H1 (cell line): ENCODE data around the gene MIER2. TPM values are rescaled to one million over a fixed set of nuclear protein-coding genes. Genes with fewer than 3 reads are reported as not detected.

ENCODE experiments used
- CTCF ChIA-PET: fragments of 300-600 bp; sonication (Branson Sonifier 250); formaldehyde crosslinking; loops from one replicate; lab custom pipeline; 2021; ENCODE audit not compliant: partially characterized antibody; lab: Charles Lee
- POLR2A ChIA-PET: fragments of 300-600 bp; sonication (Branson Sonifier 250); formaldehyde crosslinking; loops from one replicate; lab custom pipeline; 2021; ENCODE audit warnings: inconsistent platforms; ENCODE audit not compliant: partially characterized antibody; lab: Charles Lee
- DNase-seq, 2 experiments: peaks; one replicate each; pipeline versions ENCODE4 v3.0.0 to v3.0.0-alpha.2; 2010 to 2022; ENCODE audit warnings: low spot score in 2 of 2, low read depth in 1 of 2, mixed read lengths in 1 of 2
- FAIRE-seq: peaks from 2 replicates; lab custom pipeline; 2011; peaks lifted over from hg19 to GRCh38; lab: Jason Lieb, UNC
- H2AFZ ChIP-seq: 2 replicates; pipeline ENCODE4 v1.8.1; 2012; ENCODE audit warnings: low read length, inconsistent platforms
- H2AK5ac ChIP-seq: 2 replicates; pipeline ENCODE4 v1.6.1; 2013; ENCODE audit warnings: low read depth, low read length
- H2BK120ac ChIP-seq: replicated peaks from 2 replicates; pipeline ENCODE3; 2013; ENCODE audit warnings: low read depth, low read length, inconsistent platforms
- H2BK12ac ChIP-seq: 2 replicates; pipeline ENCODE4 v1.6.1; 2013; ENCODE audit warnings: low read depth, low read length
- H2BK15ac ChIP-seq: 2 replicates; pipeline ENCODE4 v1.6.1; 2013; ENCODE audit warnings: low read length
- H2BK20ac ChIP-seq: 2 replicates; pipeline ENCODE4 v1.6.1; 2013; ENCODE audit warnings: low read length
- H2BK5ac ChIP-seq: 2 replicates; pipeline ENCODE4 v1.6.1; 2013; ENCODE audit warnings: low read depth, low read length
- H3K14ac ChIP-seq: 2 replicates; pipeline ENCODE4 v1.6.1; 2013; ENCODE audit warnings: inconsistent platforms; ENCODE audit not compliant: insufficient read length
- H3K18ac ChIP-seq: 2 replicates; pipeline ENCODE4 v1.6.1; 2013; ENCODE audit warnings: low read length; ENCODE audit errors: extremely low read depth
- H3K23ac ChIP-seq: 2 replicates; pipeline ENCODE4 v1.6.1; 2013; ENCODE audit warnings: inconsistent platforms; ENCODE audit not compliant: insufficient read length
- H3K23me2 ChIP-seq: 2 replicates; pipeline ENCODE4 v1.6.1; 2013; ENCODE audit warnings: low read depth, low read length
- H3K27ac ChIP-seq: 2 replicates; pipeline ENCODE4 v1.6.1; 2011; ENCODE audit warnings: low read depth, low read length, inconsistent platforms
- H3K27me3 ChIP-seq, 4 experiments: replicated peaks in 1 of 4; 1 replicate in 1 of 4; 2 replicates in 3 of 4; pipeline versions ENCODE4 v1.6.1 to v1.8.1; 2011 to 2013; ENCODE audit warnings: low read length in 3 of 4, mild to moderate bottlenecking in 3 of 4, inconsistent platforms in 2 of 4, mixed read lengths in 2 of 4, moderate library complexity in 1 of 4; ENCODE audit not compliant: control insufficient read depth in 3 of 4, insufficient read depth in 3 of 4; ENCODE audit errors: extremely low read depth in 1 of 4
- H3K36me3 ChIP-seq, 4 experiments: 2 replicates each; pipeline versions ENCODE4 v1.6.1 to v1.8.1; 2011 to 2013; ENCODE audit warnings: mild to moderate bottlenecking in 4 of 4, low read length in 3 of 4, moderate library complexity in 2 of 4, control low read depth in 1 of 4, inconsistent platforms in 1 of 4; ENCODE audit not compliant: insufficient read depth in 4 of 4, control insufficient read depth in 2 of 4
- H3K4ac ChIP-seq: replicated peaks from 2 replicates; pipeline ENCODE3; 2013; ENCODE audit warnings: low read length, low read depth, mixed read lengths, inconsistent platforms; ENCODE audit not compliant: insufficient read length
- H3K4me1 ChIP-seq, 4 experiments: replicated peaks in 1 of 4; 1 replicate in 1 of 4; 2 replicates in 3 of 4; pipeline versions ENCODE4 v1.6.1 to v1.8.1; 2011 to 2013; ENCODE audit warnings: low read length in 3 of 4, inconsistent platforms in 2 of 4, mixed read lengths in 1 of 4; ENCODE audit not compliant: insufficient read depth in 4 of 4, control insufficient read depth in 3 of 4
- H3K4me2 ChIP-seq, 2 experiments: 2 replicates each; pipeline versions ENCODE4 v1.6.1 to v1.8.1; 2011 to 2013; ENCODE audit warnings: low read depth in 2 of 2, low read length in 2 of 2, control low read depth in 1 of 2, inconsistent platforms in 1 of 2, mild to moderate bottlenecking in 1 of 2; ENCODE audit not compliant: insufficient read depth in 1 of 2
- H3K4me3 ChIP-seq, 4 experiments: fragments of 200-600, 300-600 bp in 1 of 4; sonication (generic), shearing (Covaris generic), sonication (Bioruptor Twin) in 1 of 4; 2 replicates each; pipeline versions ENCODE4 v1.5.1 to v1.8.1; 2011 to 2016; ENCODE audit warnings: low read length in 4 of 4, low read depth in 3 of 4, control low read depth in 2 of 4, inconsistent platforms in 2 of 4, mild to moderate bottlenecking in 2 of 4, mixed read lengths in 1 of 4, moderate library complexity in 1 of 4; ENCODE audit not compliant: insufficient read depth in 2 of 4; ENCODE audit errors: extremely low read depth in 1 of 4
- H3K56ac ChIP-seq: replicated peaks from 2 replicates; pipeline ENCODE3; 2013; ENCODE audit warnings: low read depth, mild to moderate bottlenecking, mixed read lengths, low read length, inconsistent platforms; ENCODE audit not compliant: insufficient read length
- H3K79me1 ChIP-seq: 2 replicates; pipeline ENCODE4 v1.6.1; 2013; ENCODE audit warnings: low read depth, low read length, control low read depth
- H3K79me2 ChIP-seq, 2 experiments: 2 replicates each; pipeline versions ENCODE4 v1.6.1 to v1.8.1; 2012 to 2013; ENCODE audit warnings: low read length in 2 of 2, mild to moderate bottlenecking in 2 of 2, inconsistent platforms in 1 of 2; ENCODE audit not compliant: insufficient read depth in 2 of 2, control insufficient read depth in 1 of 2
- H3K9ac ChIP-seq, 4 experiments: replicated peaks in 1 of 4; 1 replicate in 1 of 4; 2 replicates in 3 of 4; pipeline versions ENCODE4 v1.6.1 to v1.8.1; 2011 to 2013; ENCODE audit warnings: low read depth in 3 of 4, low read length in 3 of 4, control low read depth in 2 of 4, mild to moderate bottlenecking in 2 of 4, moderate library complexity in 2 of 4, inconsistent platforms in 1 of 4; ENCODE audit errors: extremely low read depth in 1 of 4
- H3K9me3 ChIP-seq, 2 experiments: 2 replicates each; pipeline versions ENCODE4 v1.6.1 to v1.8.1; 2012 to 2013; ENCODE audit warnings: mild to moderate bottlenecking in 2 of 2, moderate library complexity in 2 of 2, control low read depth in 1 of 2, inconsistent platforms in 1 of 2, low read depth in 1 of 2, low read length in 1 of 2, mixed read lengths in 1 of 2; ENCODE audit not compliant: insufficient read depth in 2 of 2
- H4K20me1 ChIP-seq, 2 experiments: replicated peaks in 1 of 2; 2 replicates each; pipeline versions ENCODE3 to v1.8.1; 2011 to 2013; ENCODE audit warnings: inconsistent platforms in 2 of 2, low read length in 2 of 2, mild to moderate bottlenecking in 1 of 2; ENCODE audit not compliant: insufficient read depth in 2 of 2, control insufficient read depth in 1 of 2
- H4K5ac ChIP-seq: 2 replicates; pipeline ENCODE4 v1.6.1; 2013; ENCODE audit warnings: low read length, low read depth, mixed read lengths, inconsistent platforms; ENCODE audit not compliant: insufficient read length
- H4K8ac ChIP-seq: 2 replicates; pipeline ENCODE4 v1.8.0; 2013; ENCODE audit warnings: mild to moderate bottlenecking, moderate library complexity, low read length, inconsistent platforms; ENCODE audit not compliant: insufficient read depth; ENCODE audit errors: extremely low read depth
- H4K91ac ChIP-seq: replicated peaks from 2 replicates; pipeline ENCODE3; 2013; ENCODE audit warnings: low read length, mixed read lengths, inconsistent platforms; ENCODE audit not compliant: insufficient read length
- RNF2 ChIP-seq: fragments of 200-900, 300-1000 bp; sonication (generic); IDR thresholded peaks from 2 replicates; pipeline ENCODE4 v1.7.1; 2016; ENCODE audit warnings: borderline replicate concordance, low read depth, mild to moderate bottlenecking, antibody characterized with exemption, low read length; ENCODE audit not compliant: poor library complexity, severe bottlenecking; ENCODE audit errors: missing control alignments
- SP2 ChIP-seq: IDR thresholded peaks from 2 replicates; pipeline ENCODE4 v1.6.1; 2012; ENCODE audit warnings: mild to moderate bottlenecking, low read length, inconsistent platforms
- whole genome bisulfite sequencing, 2 experiments: shearing (Covaris generic) in 1 of 2; methylation state at CpG; one replicate each; pipeline versions ENCODE4 v1.1.6 to v1.1.7; 2013 to 2015; ENCODE audit warnings: low lambda C conversion rate in 2 of 2, mixed read lengths in 2 of 2, inconsistent platforms in 1 of 2, low coverage in 1 of 2, missing lambda C conversion rate in 1 of 2; ENCODE audit not compliant: insufficient replicate concordance in 2 of 2, insufficient coverage in 1 of 2, insufficient read length in 1 of 2; ENCODE audit errors: extremely low coverage in 1 of 2, missing lambda C conversion rate in 1 of 2; 5-methylcytosine and 5-hydroxymethylcytosine counted together
- polyA plus RNA-seq, 7 experiments: library from polyadenylated mRNA; depleted of rRNA in 3 of 7; stranded (reverse) in 5 of 7; unstranded in 2 of 7; fragments of >200 nt in 5 of 7; fragments of 200-250 nt in 2 of 7; gene quantifications; 1 replicate in 5 of 7; 2 replicates in 1 of 7; 4 replicates in 1 of 7; pipeline versions ENCODE4 v1.2.1 to v1.2.3, GENCODE V29; 2011 to 2013; ENCODE audit warnings: missing spikeins in 2 of 7, mixed read lengths in 2 of 7
- total RNA-seq: library from RNA; stranded (reverse); fragmentation: NEBNext Ultra II Directional; extraction: Animal tissue kit (Norgen Biotek cat#: 25700); gene quantifications from 2 replicates; pipeline ENCODE4 v1.2.1, GENCODE V29; 2021
- TF ChIP-seq, protein P1 (sequence below): IDR thresholded peaks from 2 replicates; pipeline ENCODE4 v1.6.1; 2012; ENCODE audit warnings: inconsistent platforms

The MIER2 gene
- total and polyA plus RNA-seq, 2 of the 8 experiments (the other 6 are each of a cell fraction or from before 2014, with no cell fraction given), result 30.3 to 48.3 TPM

DNA sequence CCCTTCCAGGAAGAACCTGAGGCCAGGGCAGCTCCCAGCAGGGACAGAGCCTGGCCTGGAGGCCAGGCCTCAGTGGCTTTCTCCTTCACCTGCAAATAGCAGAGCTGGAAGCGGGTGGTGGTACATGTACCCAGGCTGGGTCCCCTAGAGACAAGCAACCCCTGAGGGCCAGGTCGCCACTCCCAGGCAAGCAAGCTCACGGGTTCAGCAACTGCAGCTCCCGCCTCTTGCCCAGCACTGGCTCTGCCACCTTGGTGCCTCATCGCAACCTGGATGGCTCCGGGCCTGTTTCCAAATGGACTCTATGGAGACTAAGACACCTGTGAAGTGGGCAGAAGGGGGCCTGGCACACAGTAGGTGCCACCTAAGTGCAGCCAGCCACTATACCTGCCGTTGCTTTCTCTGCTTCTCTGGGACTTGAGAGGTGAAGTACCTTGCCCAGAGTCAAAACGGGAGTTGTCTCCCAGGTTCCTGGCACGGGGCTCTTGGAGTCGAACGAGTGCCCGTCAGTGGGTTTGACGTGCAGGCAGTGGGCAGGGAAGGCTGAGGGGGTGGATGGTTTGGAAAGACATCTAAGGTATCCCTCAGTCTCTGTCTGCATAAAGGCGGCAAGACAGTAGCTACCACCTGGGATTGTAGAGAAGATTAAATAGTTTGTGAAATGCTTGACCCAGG is 51.0 kb downstream of the MIER2 start:
- Histone ChIP-seq H2BK5ac (no peak overlapping the region), H2AFZ (no peak overlapping the region), H3K4me1 (peaks cover 3 to 22% (median 19%) of the 10 kb centered on the region in 4 experiments), H4K5ac (no peak overlapping the region), H2BK120ac (no peak overlapping the region), H3K18ac (no peak overlapping the region), H4K8ac (peak overlapping the region; percentile 31), H3K23ac (no peak overlapping the region), H3K79me2 (peaks cover 0 to 7% of the 10 kb centered on the region in 2 experiments; a peak in 3 of 4 replicates), H2BK12ac (no peak overlapping the region; the same call in 1 of the 2 replicates), H2BK15ac (peak overlapping the region; percentile 16; the same call in 1 of the 2 replicates), H3K27me3 (peaks cover 0 to 16% (median 8%) of the 10 kb centered on the region in 4 experiments; a peak in 3 of 7 replicates), H3K27ac (no peak overlapping the region), H4K20me1 (no peaks in the 10 kb centered on the region), H4K91ac (no peak overlapping the region), H3K23me2 (peaks cover 2% of the 10 kb centered on the region; the same call in 1 of the 2 replicates), H3K36me3 (no peaks in the 10 kb centered on the region), H2BK20ac (no peak overlapping the region), H2AK5ac (0 out of 2 replicates have a peak overlapping the region, but pooled peaks have one; percentile 76), H3K4me3 (no peak overlapping the region), H3K79me1 (no peaks in the 10 kb centered on the region), H3K4me2 (no peak overlapping the region; a peak in 1 of 4 replicates), H3K9ac (no peak overlapping the region), H3K56ac (no peak overlapping the region), H3K14ac (no peak overlapping the region), H3K4ac (no peak overlapping the region), H3K9me3 (peaks cover 0 to 13% of the 10 kb centered on the region in 2 experiments; a peak in 1 of 4 replicates)
- ChIA-PET POLR2A (interaction anchor here (0.8 to 5.6 kb wide), 8 partner anchors 8 to 239 kb away, joined by 3 to 38 read pairs (median 8); partner anchors contain the start of gene MIER2), CTCF (interaction anchor here (0.8 to 1.4 kb wide), 7 partner anchors 11 to 217 kb away, joined by 3 to 4 read pairs (median 3); no protein-coding TSS in a partner anchor)
- no peak for DNase-seq
- 85% methylated on average over 13 of the region's 14 CpGs; no CpG with 5 or more reads in 1 of the 2 experiments for WGBS, 2 experiments
- TF ChIP-seq RNF2 (no peak), SP2 (no peak)
- TF ChIP-seq, protein P1, sequence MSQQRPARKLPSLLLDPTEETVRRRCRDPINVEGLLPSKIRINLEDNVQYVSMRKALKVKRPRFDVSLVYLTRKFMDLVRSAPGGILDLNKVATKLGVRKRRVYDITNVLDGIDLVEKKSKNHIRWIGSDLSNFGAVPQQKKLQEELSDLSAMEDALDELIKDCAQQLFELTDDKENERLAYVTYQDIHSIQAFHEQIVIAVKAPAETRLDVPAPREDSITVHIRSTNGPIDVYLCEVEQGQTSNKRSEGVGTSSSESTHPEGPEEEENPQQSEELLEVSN, result peak; percentile 23; the same call in 1 of the 2 replicates
- FAIRE-seq, result no peak
